ENCODE measurements around the gene HLF. TPM values are rescaled to one million over a fixed set of nuclear protein-coding genes. Genes with fewer than 3 reads are reported as not detected.

Gene HLF
- total and polyA plus RNA-seq, 2 of the 4 experiments (the other 2 are of a cell fraction), result 0.18 TPM; not detected in 1

- no CpG with 5 or more reads among the region's 3 CpGs for WGBS, 2 experiments (ENCODE audit: extremely low coverage in 2 of 2, insufficient read length in 1 of 2)
- no peaks in the 10 kb centered on the region for H4K20me1 ChIP-seq (ENCODE audit: insufficient read depth, low read length)
- H2BK5ac ChIP-seq (ENCODE audit: low read depth, low read length, poor library complexity, severe bottlenecking), result no peak overlapping the region
- CTCF ChIA-PET, result no interaction called here
- dilution Hi-C loops (cut with HindIII; ENCODE audit: low sequenced_read_pairs, unreplicated experiment), result no loop called here
- no peaks in the 10 kb centered on the region for H3K79me1 ChIP-seq (ENCODE audit: low read depth in 1 of 2, low read length in 2 of 2)
- H3K27ac ChIP-seq (ENCODE audit: insufficient read depth, low read length), result no peak overlapping the region
- intact Hi-C loops (cut with micrococcal nuclease), result no loop called here
- DNase-seq (no peak), ATAC-seq (ENCODE audit: low read depth) (no peak)
- no peak overlapping the region for H2BK15ac ChIP-seq (ENCODE audit: low read depth, low read length)
- no peaks in the 10 kb centered on the region for H3K4me1 ChIP-seq (ENCODE audit: control insufficient read depth, insufficient read depth, low read length)
- H2AK5ac ChIP-seq (ENCODE audit: low read depth, low read length), result no peak overlapping the region
- no peak overlapping the region for H4K91ac ChIP-seq (ENCODE audit: insufficient read depth, low read depth, low read length)
- no peak overlapping the region for H3K4ac ChIP-seq (ENCODE audit: low read depth, low read length)
- no peak overlapping the region for H3K4me3 ChIP-seq (ENCODE audit: insufficient read depth, low read depth, low read length)
- H2AFZ ChIP-seq (replicated peaks; ENCODE audit: low read length, poor library complexity), result no peak overlapping the region
- POLR2A ChIA-PET (ENCODE audit: unreplicated experiment), result no interaction called here
- H3K4me2 ChIP-seq (ENCODE audit: low read depth, low read length), result no peak overlapping the region
- peaks cover 11% of the 10 kb centered on the region for H3K27me3 ChIP-seq (ENCODE audit: control insufficient read depth, insufficient read depth, low read length)
- no peak overlapping the region for H3K14ac ChIP-seq (replicated peaks; ENCODE audit: low read depth, low read length)
- no peak overlapping the region for H3K18ac ChIP-seq (ENCODE audit: low read depth, low read length)
- in situ Hi-C loops (cut with MboI; ENCODE audit: low sequenced_read_pairs), result no loop called here
- no peak overlapping the region for H3K56ac ChIP-seq (ENCODE audit: extremely low read depth, insufficient read depth, low read length)
- H3K23ac ChIP-seq (ENCODE audit: low read depth, low read length), result no peak overlapping the region
- no peaks in the 10 kb centered on the region for H3K9me1 ChIP-seq (ENCODE audit: insufficient read depth, low read length)
- H4K8ac ChIP-seq (ENCODE audit: low read depth in 2 of 2, low read length in 2 of 2), result no peak overlapping the region
- no peak overlapping the region for H2AK9ac ChIP-seq (replicated peaks; ENCODE audit: low read depth, low read length, poor library complexity)
- no peaks in the 10 kb centered on the region for H3K36me3 ChIP-seq (ENCODE audit: control insufficient read depth, insufficient read depth, low read length)
- H2BK120ac ChIP-seq (ENCODE audit: low read depth, low read length), result no peak overlapping the region
- no peak overlapping the region for H3K9ac ChIP-seq (ENCODE audit: low read depth, low read length)
- H3K9me3 ChIP-seq (ENCODE audit: control insufficient read depth, insufficient read depth, low read length), result no peaks in the 10 kb centered on the region; the same call in 1 of the 2 replicates
- no peak overlapping the region for H4K5ac ChIP-seq (ENCODE audit: low read depth, low read length)
- no TSS peak for BruUV-seq (replicated peaks)
- no peak overlapping the region for H2BK20ac ChIP-seq (ENCODE audit: low read depth, low read length)
- TF ChIP-seq RCOR1 (IDR thresholded peaks at IDR 0.05; ENCODE audit: insufficient replicate concordance, low read length) (no peak), MXI1 (IDR thresholded peaks at IDR 0.05; ENCODE audit: borderline replicate concordance, low read depth, low read length) (no peak), USF2 (IDR thresholded peaks at IDR 0.05; ENCODE audit: low read depth, low read length) (no peak)
These were observed 79.8 kb downstream of the HLF start for GRCh38 chr17:55344514-55344997.

All from IMR-90 (cell line).